PC-3 (cell line): ENCODE measurements around the gene HOXB7. TPM values are rescaled to one million over a fixed set of nuclear protein-coding genes. Genes with fewer than 3 reads are reported as not detected.

Experiments
- ATAC-seq: fragments of 200-7000 bp; cut with Tn5 transposase; 2 replicates; pipeline ENCODE4 v1.9.1; 2020; ENCODE audit warnings: mild to moderate bottlenecking, moderate library complexity
- BruUV-seq: library from RNA; stranded (reverse); fragments of 400-500 nt; replicated peaks from 2 replicates; lab custom pipeline; 2021; lab: Mats Ljungman, UMichigan
- CTCF ChIA-PET: fragments of 300-600 bp; sonication (Branson Sonifier 250); formaldehyde crosslinking; loops from one replicate; lab custom pipeline; 2022; ENCODE audit warnings: antibody characterized with exemption; lab: Charles Lee
- POLR2A ChIA-PET: fragments of 300-600 bp; sonication (Branson Sonifier 250); formaldehyde crosslinking; loops from one replicate; lab custom pipeline; 2022; ENCODE audit warnings: antibody characterized with exemption; ENCODE audit not compliant: unreplicated experiment; lab: Charles Lee
- DNase-seq: peaks from one replicate; pipeline ENCODE4 v3.0.0-alpha.2; 2015
- H2AFZ ChIP-seq: fragments of 300-600 bp; sonication (generic); 2 replicates; pipeline ENCODE4 v1.6.0; 2016; ENCODE audit warnings: antibody characterized with exemption, low read length
- H3F3A ChIP-seq: fragments of 300-600 bp; sonication (generic); one replicate; pipeline ENCODE4 v1.6.0; 2017; ENCODE audit warnings: antibody characterized with exemption, low read length, control low read depth, mild to moderate bottlenecking; ENCODE audit not compliant: unreplicated experiment
- H3K27ac ChIP-seq: fragments of 300-600 bp; sonication (generic); 2 replicates; pipeline ENCODE4 v1.5.1; 2016; ENCODE audit warnings: mild to moderate bottlenecking, low read length
- H3K27me3 ChIP-seq: fragments of 300-600 bp; sonication (generic); 2 replicates; pipeline ENCODE4 v1.6.1; 2016; ENCODE audit warnings: low read length, mixed read lengths
- H3K36me3 ChIP-seq: fragments of 300-600 bp; sonication (generic); 2 replicates; pipeline ENCODE4 v1.6.1; 2016; ENCODE audit warnings: low read depth, mixed run types, low read length, mixed read lengths
- H3K4me1 ChIP-seq: fragments of 300-600 bp; sonication (generic); 2 replicates; pipeline ENCODE4 v1.5.1; 2016; ENCODE audit warnings: low read length; ENCODE audit not compliant: insufficient read depth
- H3K4me2 ChIP-seq: fragments of 300-600 bp; sonication (generic); 2 replicates; pipeline ENCODE4 v1.6.0; 2016; ENCODE audit warnings: low read length
- H3K4me3 ChIP-seq: fragments of 300-600 bp; sonication (generic); 2 replicates; pipeline ENCODE4 v1.5.1; 2016; ENCODE audit warnings: mild to moderate bottlenecking, low read length, mixed read lengths
- H3K79me2 ChIP-seq: fragments of 300-600 bp; sonication (generic); 2 replicates; pipeline ENCODE4 v1.6.1; 2017; ENCODE audit warnings: low read length, mixed read lengths
- H3K9ac ChIP-seq: fragments of 300-600 bp; sonication (generic); 2 replicates; pipeline ENCODE4 v1.6.0; 2016; ENCODE audit warnings: mild to moderate bottlenecking, low read length
- H3K9me2 ChIP-seq: fragments of 300-600 bp; sonication (generic); replicated peaks from 2 replicates; pipeline ENCODE4 v1.6.1; 2016; ENCODE audit warnings: mixed run types, low read length, mixed read lengths
- H3K9me3 ChIP-seq: fragments of 300-600 bp; sonication (generic); 2 replicates; pipeline ENCODE4 v1.6.1; 2016; ENCODE audit warnings: low read length, mixed read lengths
- H4K20me1 ChIP-seq: fragments of 300-600 bp; sonication (generic); 2 replicates; pipeline ENCODE4 v1.6.1; 2016; ENCODE audit warnings: low read length, mixed read lengths
- CTCF ChIP-seq: fragments of 300-600 bp; sonication (generic); conservative IDR thresholded peaks from 2 replicates; pipeline ENCODE4 v1.5.1; 2017; ENCODE audit warnings: antibody characterized with exemption, low read depth, mild to moderate bottlenecking, low read length
- EZH2 ChIP-seq: fragments of 300-600 bp; sonication (generic); IDR thresholded peaks from one replicate; pipeline ENCODE4 v1.6.1; 2017; ENCODE audit warnings: antibody characterized with exemption, mild to moderate bottlenecking, low read length; ENCODE audit not compliant: unreplicated experiment
- EZH2phosphoT487 ChIP-seq: fragments of 300-600 bp; sonication (generic); IDR thresholded peaks from 2 replicates; pipeline ENCODE4 v1.6.1; 2018; ENCODE audit warnings: mild to moderate bottlenecking, antibody characterized with exemption, low read length, borderline replicate concordance
- intact Hi-C: fragments of 100-400 bp; cut with micrococcal nuclease; formaldehyde crosslinking; loops from 2 replicates; pipeline ENCODE4 v1.9.0; 2023
- total RNA-seq: library from RNA; depleted of rRNA; stranded (reverse); fragments of >200 nt; gene quantifications from 2 replicates; pipeline ENCODE4 v1.2.3, GENCODE V29; 2014

HOXB7 gene
- total RNA-seq, 1 experiment from 2014 or later, result not detected

GRCh38 chr17:48589060-48589830, 21.6 kb downstream of the HOXB7 start:
- Histone ChIP-seq H3K27ac (no peak overlapping the region), H3K27me3 (no peaks in the 10 kb centered on the region), H3F3A (no peaks in the 10 kb centered on the region), H2AFZ (no peak overlapping the region), H3K36me3 (no peaks in the 10 kb centered on the region), H3K9me2 (no peaks in the 10 kb centered on the region), H3K4me1 (peaks cover 18% of the 10 kb centered on the region), H4K20me1 (no peaks in the 10 kb centered on the region), H3K4me3 (no peak overlapping the region), H3K4me2 (no peak overlapping the region), H3K79me2 (0 out of 2 replicates have a peak, but pooled peaks cover under 1% of the 10 kb centered on the region), H3K9me3 (no peaks in the 10 kb centered on the region), H3K9ac (no peak overlapping the region)
- ATAC-seq, result no peak
- ChIA-PET CTCF (interaction anchor here (1.6 kb wide), 1 partner anchor 255 kb away, joined by 3 read pairs; no protein-coding TSS in a partner anchor), POLR2A (no interaction called here)
- no peak for DNase-seq
- TF ChIP-seq EZH2phosphoT487 (no peak), EZH2 (no peak), CTCF (no peak)
- BruUV-seq, result no TSS peak
- intact Hi-C loops, result no loop called here

- ATAC-seq (no peak), DNase-seq (no peak)
- peaks cover 22% of the 10 kb centered on the region for H3K4me1 ChIP-seq
- no peak overlapping the region for H3K27ac ChIP-seq
- 0 out of 2 replicates have a peak, but pooled peaks cover 6% of the 10 kb centered on the region for H3K79me2 ChIP-seq
- no peaks in the 10 kb centered on the region for H3K9me3 ChIP-seq
- H3K27me3 ChIP-seq, result no peaks in the 10 kb centered on the region
- no peaks in the 10 kb centered on the region for H3K9me2 ChIP-seq
- no peaks in the 10 kb centered on the region for H3F3A ChIP-seq
- no peaks in the 10 kb centered on the region for H4K20me1 ChIP-seq
- ChIA-PET POLR2A (no interaction called here), CTCF (interaction anchor here (1.6 kb wide), 1 partner anchor 255 kb away, joined by 3 read pairs; no protein-coding TSS in a partner anchor)
- H3K4me2 ChIP-seq, result no peak overlapping the region
- no peak overlapping the region for H3K9ac ChIP-seq
- no peak overlapping the region for H3K4me3 ChIP-seq
- TF ChIP-seq EZH2phosphoT487 (no peak), EZH2 (no peak), CTCF (no peak)
- no peak overlapping the region for H2AFZ ChIP-seq
- H3K36me3 ChIP-seq, result no peaks in the 10 kb centered on the region
- intact Hi-C loops, result no loop called here
- BruUV-seq, result no TSS peak
Measured at GRCh38 chr17:48588528-48588927, 22.3 kb downstream of the HOXB7 start.

- H3K79me2 ChIP-seq, result 0 out of 2 replicates have a peak, but pooled peaks cover 6% of the 10 kb centered on the region
- H3K9ac ChIP-seq, result no peak overlapping the region
- ChIA-PET CTCF (interaction anchor here (1.0 to 1.6 kb wide), 3 partner anchors 131 to 254 kb away, joined by 3 read pairs; no protein-coding TSS in a partner anchor), POLR2A (interaction anchor here (0.5 to 1.1 kb wide), 2 partner anchors 116 to 323 kb away, joined by 3 to 5 read pairs; no protein-coding TSS in a partner anchor)
- no peak overlapping the region for H2AFZ ChIP-seq
- peaks cover 22% of the 10 kb centered on the region for H3K4me1 ChIP-seq
- no peaks in the 10 kb centered on the region for H3F3A ChIP-seq
- no peak overlapping the region for H3K4me2 ChIP-seq
- DNase-seq (no peak), ATAC-seq (no peak)
- no peaks in the 10 kb centered on the region for H3K36me3 ChIP-seq
- TF ChIP-seq EZH2phosphoT487, result no peak
- TF ChIP-seq CTCF, result no peak
- no peak for TF ChIP-seq EZH2
- H3K4me3 ChIP-seq, result no peak overlapping the region
- BruUV-seq, result no TSS peak
- no peaks in the 10 kb centered on the region for H4K20me1 ChIP-seq
- no peak overlapping the region for H3K27ac ChIP-seq
- intact Hi-C loops, result no loop called here
- H3K27me3 ChIP-seq, result no peaks in the 10 kb centered on the region
- no peaks in the 10 kb centered on the region for H3K9me2 ChIP-seq
- no peaks in the 10 kb centered on the region for H3K9me3 ChIP-seq
Measured at GRCh38 chr17:48588074-48588415, 22.8 kb downstream of the HOXB7 start.
